Measurements from ENCODE around the gene COBL. TPM values are rescaled to one million over a fixed set of nuclear protein-coding genes. Genes with fewer than 3 reads are reported as not detected.

Gene COBL
- total RNA-seq, 1 experiment from 2014 or later, result 51.4 TPM

- CTCF ChIA-PET, result no interaction called here
- intact Hi-C loops (cut with micrococcal nuclease; ENCODE audit: unreplicated experiment), result no loop called here
- 0 out of 2 replicates have a peak, but pooled peaks cover 8% of the 10 kb centered on the region for H3F3A ChIP-seq (ENCODE audit: insufficient read depth, low read depth)
- H3K79me2 ChIP-seq (ENCODE audit: low read depth), result no peaks in the 10 kb centered on the region
- TF ChIP-seq CTCF (conservative IDR thresholded peaks at IDR 0.05), result no peak
- TF ChIP-seq EZH2 (IDR thresholded peaks at IDR 0.05; ENCODE audit: low read depth), result no peak
- H4K20me1 ChIP-seq (ENCODE audit: insufficient read depth), result no peaks in the 10 kb centered on the region
- POLR2A ChIA-PET (ENCODE audit: unreplicated experiment), result no interaction called here
- no peak overlapping the region for H3K27ac ChIP-seq
- no peak overlapping the region for H2AFZ ChIP-seq
- no peaks in the 10 kb centered on the region for H3K9me2 ChIP-seq (ENCODE audit: insufficient read depth)
- H3K36me3 ChIP-seq (ENCODE audit: low read depth), result no peaks in the 10 kb centered on the region
- no TSS peak for BruUV-seq (replicated peaks)
- no peaks in the 10 kb centered on the region for H3K27me3 ChIP-seq (ENCODE audit: insufficient read depth, low read depth)
- no peak overlapping the region for H3K4me3 ChIP-seq
- H3K4me2 ChIP-seq, result no peak overlapping the region
- DNase-seq, result no peak
- H3K4me1 ChIP-seq (replicated peaks; ENCODE audit: insufficient read depth), result 0 out of 2 replicates have a peak, but pooled peaks cover 8% of the 10 kb centered on the region
- H3K9me3 ChIP-seq (ENCODE audit: insufficient read depth, low read depth), result no peaks in the 10 kb centered on the region
These were observed 300.1 kb downstream of the COBL start for GRCh38 chr7:51016546-51016945.

DNA sequence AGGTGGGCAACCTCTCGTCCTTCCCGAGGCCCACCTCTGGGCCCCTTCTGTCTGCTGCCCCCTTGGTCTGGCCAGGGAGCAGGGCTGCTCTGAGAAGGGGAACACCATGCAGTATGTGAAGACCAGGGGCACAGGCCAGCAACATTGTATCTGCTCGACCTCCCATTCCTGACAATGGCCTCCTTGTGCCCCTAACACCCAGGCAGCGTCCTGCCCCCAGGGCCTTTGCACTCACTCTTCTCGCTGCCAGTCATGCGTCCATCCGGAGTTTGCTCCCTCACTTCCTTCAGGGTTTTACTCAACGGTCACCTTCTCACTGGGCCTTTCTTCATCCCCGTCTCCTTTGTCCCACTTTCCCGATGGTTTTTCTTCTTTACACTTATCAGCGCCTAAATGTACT lies 301.0 kb downstream of the COBL start:
- intact Hi-C loops (cut with micrococcal nuclease; ENCODE audit: unreplicated experiment), result no loop called here
- TF ChIP-seq EZH2 (IDR thresholded peaks at IDR 0.05; ENCODE audit: low read depth) (no peak), CTCF (conservative IDR thresholded peaks at IDR 0.05) (no peak)
- DNase-seq, result no peak
- no peaks in the 10 kb centered on the region for H3K9me3 ChIP-seq (ENCODE audit: insufficient read depth, low read depth)
- H3K27ac ChIP-seq, result no peak overlapping the region
- H3F3A ChIP-seq (ENCODE audit: insufficient read depth, low read depth), result 0 out of 2 replicates have a peak, but pooled peaks cover 8% of the 10 kb centered on the region
- H4K20me1 ChIP-seq (ENCODE audit: insufficient read depth), result no peaks in the 10 kb centered on the region
- no peaks in the 10 kb centered on the region for H3K79me2 ChIP-seq (ENCODE audit: low read depth)
- ChIA-PET POLR2A (ENCODE audit: unreplicated experiment) (no interaction called here), CTCF (no interaction called here)
- H3K36me3 ChIP-seq (ENCODE audit: low read depth), result no peaks in the 10 kb centered on the region
- H3K4me1 ChIP-seq (replicated peaks; ENCODE audit: insufficient read depth), result peaks cover 8% of the 10 kb centered on the region; the same call in 1 of the 2 replicates
- H2AFZ ChIP-seq, result no peak overlapping the region
- no peaks in the 10 kb centered on the region for H3K27me3 ChIP-seq (ENCODE audit: insufficient read depth, low read depth)
- H3K9me2 ChIP-seq (ENCODE audit: insufficient read depth), result no peaks in the 10 kb centered on the region
- BruUV-seq (replicated peaks), result no TSS peak
- H3K4me3 ChIP-seq, result no peak overlapping the region
- no peak overlapping the region for H3K4me2 ChIP-seq

- Histone ChIP-seq H3K27me3 (ENCODE audit: insufficient read depth, low read depth) (no peaks in the 10 kb centered on the region), H3K36me3 (ENCODE audit: low read depth) (no peaks in the 10 kb centered on the region), H2AFZ (no peak overlapping the region), H4K20me1 (ENCODE audit: insufficient read depth) (no peaks in the 10 kb centered on the region), H3K9me3 (ENCODE audit: insufficient read depth, low read depth) (no peaks in the 10 kb centered on the region), H3K4me2 (no peak overlapping the region), H3F3A (ENCODE audit: insufficient read depth, low read depth) (0 out of 2 replicates have a peak, but pooled peaks cover 8% of the 10 kb centered on the region), H3K4me3 (no peak overlapping the region), H3K4me1 (replicated peaks; ENCODE audit: insufficient read depth) (peaks cover 15% of the 10 kb centered on the region), H3K27ac (no peak overlapping the region), H3K79me2 (ENCODE audit: low read depth) (no peaks in the 10 kb centered on the region), H3K9me2 (ENCODE audit: insufficient read depth) (no peaks in the 10 kb centered on the region)
- DNase-seq, result no peak
- no TSS peak for BruUV-seq (replicated peaks)
- POLR2A ChIA-PET (ENCODE audit: unreplicated experiment), result interaction anchor here (0.9 kb wide), 1 partner anchor 32 kb away, joined by 10 read pairs; no protein-coding TSS in a partner anchor
- TF ChIP-seq CTCF (conservative IDR thresholded peaks at IDR 0.05), result no peak
- TF ChIP-seq EZH2 (IDR thresholded peaks at IDR 0.05; ENCODE audit: low read depth), result no peak
- CTCF ChIA-PET, result no interaction called here
- intact Hi-C loops (cut with micrococcal nuclease; ENCODE audit: unreplicated experiment), result no loop called here
These were observed 301.8 kb downstream of the COBL start for GRCh38 chr7:51014811-51015210.
